Activated CD8-positive, alpha-beta memory T cell treated with anti-CD3 and anti-CD28 coated beads for 4 hours (primary cell): ENCODE data around the gene PHC3.
"Not testable (repeated sequence)": the region's sequence is repeated elsewhere in the genome, so short reads cannot be mapped to it uniquely, and the experiment has no call there.

ENCODE experiments used
- DNase-seq, 2 donors: peaks; one replicate each; pipeline ENCODE4 v3.0.0-alpha.2; 2020; ENCODE audit warnings: low read depth in 2 of 2

Gene PHC3

GRCh38 chr3:170180908-170181885 is at the start of gene PHC3:
PHC3 (minus strand) TSS chr3:170181733; CDS start chr3:170181715, 18 bp downstream.
- DNase-seq, result peak; percentile 88 to 89

- DNase-seq, result no peak
Observed at GRCh38 chr3:170228093-170228766, 46.7 kb upstream of the PHC3 start.

- DNase-seq, result no peak
Observed at GRCh38 chr3:170226426-170226960, 45.0 kb upstream of the PHC3 start.

- no peak for DNase-seq
Observed at GRCh38 chr3:170225166-170225565, 43.6 kb upstream of the PHC3 start.

- DNase-seq, result peak; percentile 5 to 27
Observed at GRCh38 chr3:170222647-170223541, 41.4 kb upstream of the PHC3 start.

- peak; percentile 68 to 71 for DNase-seq
Observed at GRCh38 chr3:170221924-170222646, 40.6 kb upstream of the PHC3 start, which contains the start of gene PRKCI. PRKCI (plus strand) TSS chr3:170222424; CDS start chr3:170222670, 246 bp downstream.

- no peak for DNase-seq
Observed at GRCh38 chr3:170220871-170221270, 39.3 kb upstream of the PHC3 start.

- no peak for DNase-seq
Observed at GRCh38 chr3:170219850-170220249, 38.3 kb upstream of the PHC3 start.

GRCh38 chr3:170211668-170212067 is 30.1 kb upstream of the PHC3 start:
- DNase-seq, result no peak

GRCh38 chr3:170207717-170208116 is 26.2 kb upstream of the PHC3 start:
- DNase-seq, result no peak

- not testable (repeated sequence) for DNase-seq
Observed at GRCh38 chr3:170206164-170206762, 24.7 kb upstream of the PHC3 start.

- no peak for DNase-seq
Observed at GRCh38 chr3:170205302-170205701, 23.8 kb upstream of the PHC3 start.

GRCh38 chr3:170204509-170204908 is 23.0 kb upstream of the PHC3 start:
- no peak for DNase-seq

GRCh38 chr3:170204023-170204472 is 22.5 kb upstream of the PHC3 start:
- DNase-seq, result no peak

- DNase-seq, result no peak
Observed at GRCh38 chr3:170203457-170203856, 21.9 kb upstream of the PHC3 start.

GRCh38 chr3:170201527-170201926 is 20.0 kb upstream of the PHC3 start:
- no peak for DNase-seq

GRCh38 chr3:170200987-170201386 is 19.5 kb upstream of the PHC3 start:
- no peak for DNase-seq

GRCh38 chr3:170196833-170197232 is 15.3 kb upstream of the PHC3 start:
- DNase-seq, result no peak

GRCh38 chr3:170195759-170196158 is 14.2 kb upstream of the PHC3 start:
- DNase-seq, result not testable (repeated sequence)
